KBM-7 (cell line): ENCODE results near the gene DIP2B.
"Not testable (repeated sequence)": the region's sequence is repeated elsewhere in the genome, so short reads cannot be mapped to it uniquely, and the experiment has no call there.

Source experiments
- DNase-seq: peaks from one replicate; pipeline ENCODE4 v3.0.0-alpha.2; 2015
- in situ Hi-C: fragments of 300-500 bp; cut with MboI; formaldehyde crosslinking; loops from 2 replicates; pipeline ENCODE4 v1.14.3; 2020; ENCODE audit warnings: low sequenced_read_pairs, low pct_unique_long_range_greater_than_20kb, mixed read lengths

DIP2B gene

DNA sequence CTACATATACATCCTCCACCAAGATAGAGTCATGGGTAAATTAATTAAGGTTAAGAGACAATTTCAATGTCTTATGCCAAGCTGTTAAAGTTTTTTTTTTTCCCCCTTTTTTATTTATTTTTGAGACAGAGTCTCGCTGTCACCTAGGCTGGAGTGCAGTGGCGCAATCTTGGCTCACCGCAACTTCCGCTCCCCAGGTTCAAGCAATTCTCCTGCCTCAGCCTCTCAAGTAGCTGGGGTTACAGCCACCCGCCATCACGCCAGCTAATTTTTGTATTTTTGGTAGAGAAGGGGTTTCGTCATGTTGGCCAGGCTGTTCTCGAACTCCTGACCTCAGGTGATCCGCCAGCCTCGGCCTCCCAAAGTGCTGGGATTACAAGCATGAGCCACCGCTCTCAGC, 38.4 kb downstream of the DIP2B start:
- in situ Hi-C loops, DNase-seq: not testable (repeated sequence)

DNA sequence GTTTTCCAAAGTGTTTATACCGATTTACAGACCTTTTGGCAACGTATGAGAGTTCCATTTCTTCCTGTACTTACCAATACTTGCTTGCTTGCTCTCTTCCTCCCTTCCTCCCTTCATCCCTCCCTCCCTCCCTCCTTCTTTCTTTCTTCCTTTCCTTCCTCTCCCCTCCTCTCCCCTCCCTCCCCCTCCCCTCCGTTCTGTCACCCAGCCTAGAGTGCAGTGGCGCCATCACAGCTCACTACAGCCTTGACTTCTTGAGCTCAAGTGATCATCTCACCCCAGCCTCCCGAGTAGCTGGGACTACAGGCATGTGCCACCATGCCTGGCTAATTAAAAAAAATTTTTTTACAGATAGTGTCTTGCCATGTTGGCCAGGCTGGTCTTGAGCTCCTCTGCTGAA, 40.4 kb downstream of the DIP2B start:
- DNase-seq, result no peak
- in situ Hi-C loops, result no loop called here

DNA sequence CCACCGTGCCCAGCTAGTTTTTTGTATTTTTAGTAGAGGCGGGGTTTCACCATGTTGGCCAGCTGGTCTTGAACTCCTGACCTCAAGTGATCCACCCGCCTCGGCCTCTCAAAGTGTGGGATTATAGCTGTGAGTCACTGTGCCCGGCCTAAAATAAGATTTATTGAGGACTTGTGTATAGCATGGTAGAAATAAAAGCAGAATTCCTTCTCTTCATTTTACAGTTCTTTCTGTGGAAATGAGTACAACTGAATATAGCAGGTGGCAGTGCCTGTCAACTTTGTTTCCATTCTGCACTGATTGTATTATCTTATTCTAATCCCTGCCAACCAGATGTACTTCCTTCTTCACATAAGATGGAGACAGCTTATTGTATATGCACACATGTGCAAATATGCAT, 41.0 kb downstream of the DIP2B start:
- in situ Hi-C loops, result no loop called here
- DNase-seq, result no peak

DNA sequence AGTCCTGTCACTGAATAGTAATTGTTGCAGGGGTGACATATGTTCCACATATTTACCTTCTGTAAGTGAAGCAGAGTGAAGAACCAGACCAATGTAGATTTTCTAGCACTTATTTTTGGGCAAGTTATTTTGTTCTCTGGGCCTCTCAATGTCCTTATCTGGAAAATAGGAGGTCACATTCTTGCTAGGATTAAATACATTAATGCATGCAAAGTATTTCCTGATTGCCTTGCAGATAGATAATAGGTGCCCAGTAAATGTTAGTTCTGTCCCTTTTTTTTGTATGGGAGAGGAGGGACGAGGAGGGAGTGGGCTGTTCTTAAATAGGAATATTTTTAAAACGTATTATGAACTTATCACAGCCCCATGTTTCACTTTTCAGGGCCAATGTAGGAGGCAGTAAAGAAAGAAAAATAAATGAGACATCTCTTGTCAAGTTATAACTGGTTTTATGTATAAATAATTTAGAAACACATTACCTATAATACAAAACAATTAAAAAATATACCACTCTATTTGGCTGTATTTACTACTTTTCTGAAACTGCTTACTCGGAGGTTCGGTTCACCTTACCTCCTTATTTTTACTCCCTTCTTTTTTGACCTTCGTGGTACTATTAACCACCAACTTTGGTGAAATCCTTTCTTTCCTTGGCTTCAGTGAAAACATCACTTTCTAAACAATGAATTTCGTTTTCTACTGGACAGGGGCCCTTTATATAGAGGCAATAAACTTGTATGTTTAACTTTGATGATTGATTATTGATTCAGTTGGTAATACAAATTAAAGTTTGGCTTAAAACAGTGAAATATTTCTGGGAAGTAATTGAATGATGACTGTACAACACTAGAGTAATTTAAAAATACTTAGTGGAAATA, 41.9 kb downstream of the DIP2B start:
- in situ Hi-C loops, result no loop called here
- DNase-seq, result no peak

DNA sequence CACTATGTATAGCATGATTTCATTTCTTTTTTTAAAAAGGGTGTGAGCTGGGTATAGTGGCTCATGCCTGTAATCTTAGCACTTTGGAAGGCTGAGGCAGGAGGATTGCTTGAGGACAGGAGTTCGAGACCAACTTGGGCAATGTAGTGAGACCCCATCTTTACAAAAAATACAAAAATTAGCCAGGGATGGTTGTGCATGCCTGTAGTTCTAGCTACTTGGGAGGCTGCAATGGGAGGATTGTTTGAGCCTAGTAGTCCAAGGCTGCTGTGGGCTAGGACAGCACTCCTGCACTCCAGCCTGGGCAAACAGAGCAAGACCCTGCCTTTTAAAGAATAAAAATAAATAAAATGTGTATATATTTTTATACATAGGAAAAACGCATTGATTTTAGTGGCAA, 43.0 kb downstream of the DIP2B start:
- DNase-seq, result no peak

DNA sequence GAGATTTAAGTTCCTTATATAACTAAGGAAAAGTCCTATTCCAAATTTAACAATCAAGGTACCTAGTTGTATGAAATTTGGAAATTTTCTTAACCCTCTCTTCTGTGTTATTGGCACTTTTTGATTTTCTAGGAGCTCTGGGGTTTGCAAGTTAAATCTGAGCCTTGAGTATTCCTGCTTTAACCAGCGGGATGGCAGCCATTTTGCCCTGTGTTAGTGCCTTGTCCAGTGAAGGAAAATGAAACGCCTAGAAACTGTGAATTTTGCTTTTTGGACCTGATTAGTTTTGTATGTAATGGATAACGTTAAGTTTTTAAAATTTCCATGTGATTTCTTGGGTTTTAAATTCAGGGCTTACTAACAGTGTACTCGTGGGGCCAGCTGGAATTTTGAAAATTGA, 45.1 kb downstream of the DIP2B start:
- in situ Hi-C loops, result no loop called here
- no peak for DNase-seq

More for the DNA sequence above, 43.0 kb downstream of the DIP2B start:
- in situ Hi-C loops, result no loop called here

DNA sequence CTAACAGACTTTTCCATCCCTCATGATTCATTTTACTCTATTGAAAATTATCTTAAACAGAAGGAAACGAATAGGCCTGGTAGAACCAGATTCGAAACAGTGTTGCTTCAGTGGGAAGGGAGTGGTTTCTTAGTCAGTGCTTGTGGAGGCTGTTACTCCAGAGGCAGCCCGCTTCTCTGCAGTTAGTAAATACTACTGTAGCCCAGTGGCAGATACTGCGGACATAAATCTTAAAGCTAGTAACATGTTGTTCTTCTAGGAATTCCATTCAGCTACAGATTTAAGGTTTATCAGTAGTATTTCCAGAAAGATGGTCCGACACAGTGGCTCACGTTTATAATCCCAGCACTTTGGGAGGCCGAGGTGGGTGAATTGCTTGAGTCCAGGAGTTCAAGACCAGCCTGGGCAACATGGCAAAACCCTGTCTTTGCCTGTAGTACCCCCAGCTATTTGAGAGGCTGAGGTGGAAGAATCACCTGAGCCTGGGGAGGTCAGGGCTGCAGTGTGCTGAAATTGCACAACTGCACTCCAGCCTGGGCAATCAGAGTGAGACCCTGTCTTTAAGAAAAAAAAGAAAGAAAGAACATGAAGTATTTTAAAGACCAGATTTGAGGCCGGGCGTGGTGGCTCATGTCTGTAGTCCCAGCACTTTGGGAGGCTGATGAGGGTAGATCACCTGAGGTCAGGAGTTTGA, 45.9 kb downstream of the DIP2B start:
- DNase-seq, result no peak
- in situ Hi-C loops, result no loop called here

DNA sequence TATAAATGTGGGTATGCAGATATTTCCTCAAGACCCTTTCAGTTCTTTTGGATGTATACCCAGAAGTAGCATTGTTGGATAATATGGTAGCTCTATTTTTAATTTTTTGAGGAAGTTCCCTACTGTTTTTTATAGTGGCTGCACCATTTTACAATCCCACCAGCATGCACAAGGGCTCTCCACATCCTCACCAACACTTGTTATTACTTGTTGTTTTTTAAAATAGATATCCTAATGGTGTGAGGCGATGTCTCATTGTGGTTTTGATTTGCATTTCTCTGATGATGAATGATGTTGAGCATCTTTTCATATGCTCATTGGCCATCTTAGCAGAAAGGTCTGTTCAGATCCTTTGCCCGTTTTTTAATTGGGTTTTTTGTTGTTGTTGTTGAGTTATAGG, 47.1 kb downstream of the DIP2B start:
- DNase-seq, result peak; percentile 78
- in situ Hi-C loops, result no loop called here

DNA sequence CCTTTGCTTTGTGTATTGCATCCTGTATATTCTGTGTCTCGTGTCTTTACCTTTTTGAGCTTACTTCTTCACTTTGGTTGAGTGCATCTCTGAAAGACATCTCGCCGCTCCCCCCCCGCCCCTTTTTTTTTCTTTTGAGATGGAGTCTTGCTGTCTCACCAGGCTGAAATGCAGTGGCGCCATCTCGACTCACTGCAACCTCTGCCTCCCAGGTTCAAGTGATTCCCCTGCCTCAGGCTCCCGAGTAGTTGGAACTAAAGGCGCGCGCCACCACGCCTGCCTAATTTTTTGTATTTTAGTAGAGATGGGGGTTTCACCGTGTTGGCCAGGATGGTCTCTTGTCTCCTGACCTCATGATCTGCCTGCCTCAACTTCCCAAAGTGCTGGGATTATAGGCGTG, 49.9 kb downstream of the DIP2B start:
- in situ Hi-C loops, result no loop called here

DNA sequence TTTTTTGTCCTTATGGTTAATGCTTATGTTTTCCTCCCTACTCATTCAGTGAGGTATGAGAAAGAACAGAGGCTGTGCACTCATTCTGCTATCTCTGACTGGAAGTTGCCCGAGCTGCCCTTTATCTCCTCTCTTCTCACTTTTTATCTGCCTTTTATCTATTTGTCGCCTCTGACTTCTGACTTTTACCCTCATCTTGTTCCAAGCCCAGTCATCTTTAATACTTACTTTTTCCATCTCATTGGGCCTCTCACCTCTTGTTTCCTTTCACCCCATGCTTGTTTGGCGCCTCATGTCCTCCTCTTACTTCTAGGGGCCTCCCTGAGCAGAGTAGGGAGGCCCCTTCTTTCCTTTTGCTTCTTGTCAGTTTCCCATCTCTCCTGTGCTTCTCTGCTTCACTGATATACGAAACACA, 50.7 kb downstream of the DIP2B start:
- in situ Hi-C loops, result no loop called here

More for the DNA sequence above, 49.9 kb downstream of the DIP2B start:
- DNase-seq, result no peak

DNA sequence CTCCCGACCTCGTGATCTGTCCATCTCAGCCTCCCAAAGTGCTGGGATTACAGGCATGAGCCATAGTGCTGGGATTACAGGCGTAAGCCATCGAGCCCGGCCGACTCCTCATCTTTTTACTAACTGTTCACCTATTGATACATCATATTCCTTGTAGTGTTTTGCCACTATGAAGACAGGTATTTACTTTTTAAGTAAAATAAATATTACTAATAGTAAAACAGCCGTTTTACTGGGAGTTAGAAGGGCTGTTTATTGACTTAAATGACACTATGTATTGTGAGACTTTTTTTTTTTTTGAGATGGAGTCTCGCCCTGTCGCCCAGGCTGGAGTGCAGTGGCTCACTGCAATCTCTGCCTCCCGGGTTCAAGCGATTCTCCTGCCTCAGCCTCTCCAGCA, 51.5 kb downstream of the DIP2B start:
- DNase-seq, result no peak
- in situ Hi-C loops, result no loop called here

More for the DNA sequence above, 50.7 kb downstream of the DIP2B start:
- no peak for DNase-seq

DNA sequence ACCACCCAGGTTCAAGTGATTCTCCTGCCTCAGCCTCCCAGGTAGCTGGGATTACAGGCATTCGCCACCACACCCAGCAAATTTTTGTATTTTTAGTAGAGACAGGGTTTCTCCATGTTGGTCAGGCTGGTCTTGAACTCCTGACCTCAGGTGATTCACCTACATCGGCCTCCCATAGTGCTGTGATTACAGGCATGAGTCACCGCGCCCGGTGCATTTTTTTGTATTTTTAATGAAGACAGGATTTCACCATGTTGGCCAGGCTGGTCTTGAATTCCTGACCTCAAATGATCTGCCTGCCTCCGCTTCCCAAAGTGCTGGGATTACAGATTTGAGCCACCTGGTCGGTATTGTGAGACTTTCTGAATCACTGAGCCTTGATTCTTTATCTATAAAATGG, 52.0 kb downstream of the DIP2B start:
- in situ Hi-C loops, result not testable (repeated sequence)

DNA sequence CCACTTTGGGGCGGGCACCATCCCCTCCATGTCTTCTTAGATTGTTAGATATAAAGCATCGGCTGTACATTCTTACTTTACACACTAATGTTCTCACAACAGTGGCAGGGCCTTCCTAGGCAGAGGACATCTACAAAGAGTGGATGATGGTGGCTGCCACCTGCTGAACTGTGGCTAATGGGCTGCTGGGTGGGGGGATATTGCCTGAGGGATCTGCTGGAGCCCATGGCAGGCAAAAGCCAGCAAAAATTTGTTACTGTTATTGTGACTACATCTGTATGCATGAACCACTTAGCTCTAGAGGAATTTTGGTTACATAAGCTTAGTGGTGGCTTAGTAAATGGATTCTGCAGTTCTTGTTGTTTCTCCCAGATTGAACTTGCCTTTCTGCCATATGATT, 52.6 kb downstream of the DIP2B start:
- DNase-seq, result no peak
- in situ Hi-C loops, result no loop called here

More for the DNA sequence above, 52.0 kb downstream of the DIP2B start:
- not testable (repeated sequence) for DNase-seq

DNA sequence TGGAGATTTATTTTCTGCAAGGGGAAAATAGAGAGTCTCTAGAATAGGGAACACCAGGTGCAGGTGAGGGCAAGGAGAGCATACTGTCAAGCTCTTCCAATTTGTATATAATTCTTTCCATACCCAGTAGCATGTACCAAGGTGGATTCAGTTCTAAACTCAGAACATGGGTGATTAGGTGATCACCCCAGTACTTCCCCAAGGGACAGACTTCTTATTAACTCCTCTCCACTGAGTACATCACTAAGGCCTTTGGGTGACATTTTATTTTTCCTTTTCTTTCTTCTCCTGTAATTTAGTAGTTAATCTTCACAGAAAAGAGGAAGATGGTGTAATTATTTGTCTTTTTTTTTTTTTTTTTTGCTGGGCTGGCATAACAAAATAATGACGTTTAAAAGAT, 54.2 kb downstream of the DIP2B start:
- in situ Hi-C loops, result no loop called here
- peak; percentile 17 for DNase-seq

DNA sequence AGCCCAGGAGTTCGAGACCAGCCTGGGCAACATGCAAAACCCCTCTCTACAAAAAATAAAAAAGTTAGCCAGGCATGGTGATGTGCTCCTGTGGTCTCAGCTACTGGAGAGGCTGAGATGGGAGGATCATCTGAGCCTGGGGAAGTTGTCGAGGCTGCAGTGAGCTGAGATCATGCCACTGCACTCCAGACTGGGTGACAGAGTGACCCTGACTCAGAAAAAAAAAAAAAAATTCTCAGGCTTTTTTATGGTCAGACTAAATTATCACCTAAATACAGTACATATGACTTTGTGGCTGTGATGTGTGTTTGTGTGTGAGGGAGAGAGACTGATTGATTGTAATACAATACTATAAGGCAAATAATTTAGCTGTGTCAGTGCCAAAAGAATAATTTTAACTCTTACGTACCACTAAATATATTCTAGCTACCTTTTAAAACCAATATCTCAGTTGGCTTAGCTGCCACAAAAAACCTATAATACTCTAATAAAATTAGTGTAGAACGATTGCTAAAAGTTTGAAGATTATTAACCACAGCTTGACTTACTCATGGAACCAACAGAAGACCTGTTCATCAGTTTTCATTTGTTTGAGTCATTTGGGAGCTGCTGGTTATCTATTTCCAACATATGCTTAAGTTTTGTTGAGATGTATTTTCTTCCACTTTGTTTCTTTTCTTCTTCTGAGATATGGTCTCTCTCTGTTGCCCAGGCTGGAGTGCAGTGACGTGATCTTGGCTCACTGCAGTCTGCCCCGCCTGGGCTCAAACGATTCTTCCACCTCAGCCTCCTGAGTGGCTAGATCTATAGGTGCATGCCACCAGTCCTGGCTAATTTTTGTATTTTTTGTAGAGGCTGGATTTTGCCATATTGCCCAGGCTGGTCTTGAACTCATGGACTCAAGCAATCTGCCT, 58.0 kb downstream of the DIP2B start:
- in situ Hi-C loops, result no loop called here
- DNase-seq, result no peak

DNA sequence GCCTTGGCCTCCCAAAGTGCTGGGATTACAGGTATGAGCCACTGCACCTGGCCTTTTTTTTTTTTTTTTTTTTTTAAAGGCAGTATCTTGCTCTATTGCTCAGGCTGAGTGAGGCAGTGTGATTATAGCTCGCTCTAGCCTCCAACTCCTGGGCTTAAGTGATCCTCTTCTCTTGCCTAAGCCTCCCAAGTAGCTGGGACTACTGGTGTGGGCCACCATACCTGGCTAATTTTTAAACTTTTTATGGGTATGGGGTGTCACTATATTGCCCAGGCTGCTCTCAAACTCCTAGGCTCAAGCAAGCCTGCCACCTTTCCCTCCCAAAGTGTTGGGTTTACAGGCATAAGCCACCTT, 58.6 kb downstream of the DIP2B start:
- DNase-seq, result no peak
- in situ Hi-C loops, result no loop called here

DNA sequence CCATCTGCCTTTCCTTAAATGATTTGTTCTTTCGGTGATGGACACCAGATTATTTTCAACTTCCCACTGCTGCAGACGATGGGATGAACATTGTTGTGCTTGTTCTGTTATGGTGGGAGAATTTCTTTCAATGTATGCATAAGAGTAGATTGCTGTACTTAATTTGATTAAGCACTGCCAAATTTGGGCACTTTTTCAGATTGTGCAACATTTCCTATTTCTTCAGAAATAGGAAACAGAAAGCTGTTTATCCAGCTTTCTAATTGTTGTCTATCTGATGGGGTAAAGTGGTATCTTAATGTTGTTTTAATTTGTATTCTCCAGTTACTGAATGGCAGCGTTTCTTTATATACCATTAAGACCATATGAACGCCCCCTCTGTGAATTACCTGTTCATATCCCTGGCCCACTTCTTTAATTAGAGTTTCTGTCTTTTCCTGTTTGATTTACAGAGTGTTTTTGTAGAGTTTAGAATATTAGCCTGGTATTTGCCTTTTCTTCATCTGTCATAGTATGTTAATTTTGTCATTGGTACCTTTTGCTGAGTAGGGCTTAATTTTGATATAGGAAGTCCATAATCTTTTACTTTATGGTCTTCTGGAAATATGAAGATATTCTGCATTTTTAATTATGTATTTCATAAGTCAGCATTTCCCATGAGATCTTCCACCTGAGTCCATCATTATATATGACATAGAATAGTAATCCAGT, 59.6 kb downstream of the DIP2B start:
- no peak for DNase-seq
- in situ Hi-C loops, result no loop called here

DNA sequence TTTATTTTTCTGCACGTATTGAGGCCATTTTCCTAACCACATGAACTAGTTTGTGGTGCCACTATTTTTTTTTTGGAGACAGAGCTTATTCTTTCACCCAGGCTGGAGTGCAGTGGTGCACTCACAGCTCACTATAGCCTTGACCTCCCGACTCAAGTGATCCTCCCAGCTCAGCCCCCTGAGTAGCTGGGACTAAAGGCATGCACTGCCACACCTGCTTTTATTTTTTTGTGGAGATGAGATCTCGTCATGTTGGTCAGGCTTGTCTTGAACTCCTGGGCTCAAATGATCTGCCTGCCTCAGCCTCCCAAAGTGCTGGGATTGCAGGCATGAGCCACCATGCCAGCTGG, 60.1 kb downstream of the DIP2B start:
- DNase-seq, result no peak
- in situ Hi-C loops, result no loop called here

DNA sequence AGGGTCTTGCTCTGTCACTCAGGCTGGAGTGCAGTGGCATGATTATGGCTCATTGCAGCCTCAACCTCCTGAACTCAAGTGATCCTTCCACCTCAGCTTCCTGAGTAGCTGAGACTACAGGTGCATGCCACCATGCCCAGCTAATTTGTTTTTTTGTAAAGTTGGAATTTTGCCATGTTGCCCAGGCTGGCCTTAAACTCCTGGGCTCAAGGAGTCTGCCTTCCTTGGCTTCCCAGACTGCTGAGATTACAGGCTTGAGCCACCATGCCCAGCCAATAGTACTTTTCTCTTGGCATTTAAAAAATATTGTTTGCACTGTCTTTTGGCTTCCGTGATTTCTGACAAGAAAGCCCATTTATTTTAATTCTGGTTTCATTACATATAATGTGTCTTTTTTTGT, 61.3 kb downstream of the DIP2B start:
- DNase-seq, result no peak
- in situ Hi-C loops, result no loop called here
